Hepatocyte (in vitro differentiated cells): ENCODE results near the gene CTXN2.

Source experiments
- CTCF ChIP-seq: fragments of 200-600 bp; sonication (generic); IDR thresholded peaks from 2 replicates; pipeline ENCODE4 v1.5.1; 2016; ENCODE audit warnings: antibody characterized with exemption, mild to moderate bottlenecking; ENCODE audit not compliant: poor library complexity
- EZH2 ChIP-seq: fragments of 200-600 bp; sonication (generic); IDR thresholded peaks from 2 replicates; pipeline ENCODE4 v1.6.1; 2016; ENCODE audit warnings: antibody characterized with exemption, mild to moderate bottlenecking, borderline replicate concordance

- TF ChIP-seq EZH2 = no peak
- no peak for TF ChIP-seq CTCF
Measured at GRCh38 chr15:48242535-48242934, 51.1 kb downstream of the CTXN2 start.
